Nephron progenitor cell (in vitro differentiated cells): Measurements from ENCODE around the gene RAMP1.

Source experiments
- DNase-seq: peaks from one replicate; pipeline ENCODE4 v3.0.0; 2021
- H3K27ac Mint-ChIP-seq: 2 replicates; pipeline ENCODE4 v1.8.0; 2021; ENCODE audit warnings: mild to moderate bottlenecking, moderate library complexity, mixed read lengths
- H3K27me3 Mint-ChIP-seq: 2 replicates; pipeline ENCODE4 v1.8.0; 2021; ENCODE audit warnings: mild to moderate bottlenecking, low read depth, mixed read lengths; ENCODE audit not compliant: poor library complexity
- H3K36me3 Mint-ChIP-seq: 2 replicates; pipeline ENCODE4 v1.8.0; 2021; ENCODE audit warnings: low read depth, mixed read lengths
- H3K4me1 Mint-ChIP-seq: 2 replicates; pipeline ENCODE4 v1.8.0; 2021; ENCODE audit warnings: mixed read lengths
- H3K4me3 Mint-ChIP-seq: 2 replicates; pipeline ENCODE4 v1.8.0; 2021; ENCODE audit warnings: mild to moderate bottlenecking, moderate library complexity, mixed read lengths
- H3K9me3 Mint-ChIP-seq: 2 replicates; pipeline ENCODE4 v1.8.0; 2021; ENCODE audit warnings: mild to moderate bottlenecking, moderate library complexity, mixed read lengths
- TF ChIP-seq, protein P1 (sequence below): fragments of 200-600 bp; sonication (generic); IDR thresholded peaks from 2 replicates; pipeline ENCODE4 v1.5.0; 2021; ENCODE audit warnings: antibody characterized with exemption

Gene RAMP1

GRCh38 chr2:237868631-237869342, 9.4 kb downstream of the RAMP1 start:
- DNase-seq, result no peak
- no peaks in the 10 kb centered on the region for H3K36me3 Mint-ChIP-seq
- peaks cover 62% of the 10 kb centered on the region for H3K4me1 Mint-ChIP-seq
- H3K9me3 Mint-ChIP-seq, result no peaks in the 10 kb centered on the region
- TF ChIP-seq, protein P1, sequence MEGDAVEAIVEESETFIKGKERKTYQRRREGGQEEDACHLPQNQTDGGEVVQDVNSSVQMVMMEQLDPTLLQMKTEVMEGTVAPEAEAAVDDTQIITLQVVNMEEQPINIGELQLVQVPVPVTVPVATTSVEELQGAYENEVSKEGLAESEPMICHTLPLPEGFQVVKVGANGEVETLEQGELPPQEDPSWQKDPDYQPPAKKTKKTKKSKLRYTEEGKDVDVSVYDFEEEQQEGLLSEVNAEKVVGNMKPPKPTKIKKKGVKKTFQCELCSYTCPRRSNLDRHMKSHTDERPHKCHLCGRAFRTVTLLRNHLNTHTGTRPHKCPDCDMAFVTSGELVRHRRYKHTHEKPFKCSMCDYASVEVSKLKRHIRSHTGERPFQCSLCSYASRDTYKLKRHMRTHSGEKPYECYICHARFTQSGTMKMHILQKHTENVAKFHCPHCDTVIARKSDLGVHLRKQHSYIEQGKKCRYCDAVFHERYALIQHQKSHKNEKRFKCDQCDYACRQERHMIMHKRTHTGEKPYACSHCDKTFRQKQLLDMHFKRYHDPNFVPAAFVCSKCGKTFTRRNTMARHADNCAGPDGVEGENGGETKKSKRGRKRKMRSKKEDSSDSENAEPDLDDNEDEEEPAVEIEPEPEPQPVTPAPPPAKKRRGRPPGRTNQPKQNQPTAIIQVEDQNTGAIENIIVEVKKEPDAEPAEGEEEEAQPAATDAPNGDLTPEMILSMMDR, result no peak
- H3K27me3 Mint-ChIP-seq, result peaks cover 10% of the 10 kb centered on the region
- no peak overlapping the region for H3K4me3 Mint-ChIP-seq
- H3K27ac Mint-ChIP-seq, result no peak overlapping the region

DNA sequence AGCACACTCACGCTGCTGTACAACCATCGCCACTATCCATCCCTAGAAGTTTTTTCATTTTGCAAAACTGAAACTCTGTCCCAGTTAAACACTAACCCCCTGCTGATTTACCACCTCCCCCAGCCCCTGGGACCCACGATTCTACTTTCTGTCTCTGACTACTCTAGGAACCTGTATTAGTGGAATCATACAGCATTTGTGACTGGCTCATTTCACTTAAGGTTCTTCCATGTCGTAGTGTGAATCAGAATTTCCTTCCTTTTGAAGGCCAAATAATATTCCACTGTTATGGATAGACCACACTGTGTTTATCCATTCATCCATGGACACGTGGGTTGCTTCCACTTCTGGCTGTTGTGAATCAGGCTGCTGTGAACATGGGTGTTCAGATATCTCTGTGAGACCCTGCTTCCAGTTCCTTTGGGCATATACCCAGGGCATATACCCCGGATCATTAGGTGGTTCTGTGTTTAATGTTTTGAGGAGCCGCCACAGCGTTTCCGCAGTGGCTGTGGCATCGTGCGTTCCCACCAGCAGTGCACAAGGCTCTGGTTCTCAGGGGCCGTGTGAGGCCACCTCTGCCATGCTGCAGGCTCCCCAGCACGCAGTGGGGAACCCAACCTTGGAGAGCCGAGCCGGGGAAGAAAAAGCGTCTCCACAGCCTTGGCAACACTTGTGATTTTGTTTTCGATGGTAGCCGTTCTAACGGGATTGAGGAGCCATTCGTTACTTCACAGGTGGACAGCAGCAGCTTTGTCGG, 10.1 kb downstream of the RAMP1 start:
- no peak overlapping the region for H3K4me3 Mint-ChIP-seq
- H3K27ac Mint-ChIP-seq, result no peak overlapping the region
- H3K27me3 Mint-ChIP-seq, result peaks cover 14% of the 10 kb centered on the region
- H3K4me1 Mint-ChIP-seq, result peaks cover 57% of the 10 kb centered on the region
- TF ChIP-seq, protein P1, result no peak
- no peaks in the 10 kb centered on the region for H3K9me3 Mint-ChIP-seq
- DNase-seq, result no peak
- no peaks in the 10 kb centered on the region for H3K36me3 Mint-ChIP-seq

DNA sequence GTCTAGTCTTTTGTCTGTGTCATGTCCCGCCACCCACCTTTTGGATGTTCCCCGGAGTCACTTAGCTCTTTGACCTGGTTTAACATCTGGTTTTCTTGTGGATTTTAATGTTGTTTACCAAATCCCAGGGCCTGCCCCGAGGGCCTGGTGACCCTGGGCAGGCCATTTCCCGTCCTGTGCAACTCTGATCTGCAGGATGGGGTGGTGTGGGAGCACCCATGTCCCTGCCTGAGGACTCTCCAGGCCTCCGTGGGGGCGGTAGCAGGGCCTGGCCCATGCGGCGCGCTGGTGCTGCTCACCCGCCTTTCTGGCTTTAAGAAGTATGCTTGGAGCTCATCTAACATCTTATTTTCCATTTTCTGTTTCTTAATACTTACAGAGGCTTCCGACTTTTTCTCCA, 10.7 kb downstream of the RAMP1 start:
- no peaks in the 10 kb centered on the region for H3K9me3 Mint-ChIP-seq
- no peak overlapping the region for H3K27ac Mint-ChIP-seq
- peaks cover 16% of the 10 kb centered on the region for H3K27me3 Mint-ChIP-seq
- H3K36me3 Mint-ChIP-seq, result no peaks in the 10 kb centered on the region
- TF ChIP-seq, protein P1, result no peak
- no peak for DNase-seq
- peaks cover 52% of the 10 kb centered on the region for H3K4me1 Mint-ChIP-seq
- no peak overlapping the region for H3K4me3 Mint-ChIP-seq

GRCh38 chr2:237870754-237871651, 11.6 kb downstream of the RAMP1 start:
- Mint-ChIP-seq H3K27me3 (peaks cover 17% of the 10 kb centered on the region), H3K36me3 (no peaks in the 10 kb centered on the region), H3K9me3 (no peaks in the 10 kb centered on the region), H3K4me1 (peaks cover 45% of the 10 kb centered on the region), H3K27ac (no peak overlapping the region), H3K4me3 (no peak overlapping the region)
- TF ChIP-seq, protein P1, result no peak
- DNase-seq, result no peak

GRCh38 chr2:237872178-237872887, 12.9 kb downstream of the RAMP1 start:
- Mint-ChIP-seq H3K27me3 (peaks cover 20% of the 10 kb centered on the region), H3K9me3 (no peaks in the 10 kb centered on the region), H3K36me3 (no peaks in the 10 kb centered on the region), H3K27ac (no peak overlapping the region), H3K4me1 (peaks cover 32% of the 10 kb centered on the region), H3K4me3 (no peak overlapping the region)
- TF ChIP-seq, protein P1, result no peak
- no peak for DNase-seq
